SKM-1 treated with dmso at 0.1 percent for 144 hours (cell line): ENCODE measurements around the gene TYROBP.
A peak's percentile ranks its signal among the peaks of the same experiment; 100 is the strongest.
"Not testable (repeated sequence)": the region's sequence is repeated elsewhere in the genome, so short reads cannot be mapped to it uniquely, and the experiment has no call there.

Source experiments
- DNase-seq: peaks from one replicate; lab custom pipeline; 2025; ENCODE audit not compliant: unreplicated experiment; lab: John Stamatoyannopoulos, UW

The TYROBP gene

DNA sequence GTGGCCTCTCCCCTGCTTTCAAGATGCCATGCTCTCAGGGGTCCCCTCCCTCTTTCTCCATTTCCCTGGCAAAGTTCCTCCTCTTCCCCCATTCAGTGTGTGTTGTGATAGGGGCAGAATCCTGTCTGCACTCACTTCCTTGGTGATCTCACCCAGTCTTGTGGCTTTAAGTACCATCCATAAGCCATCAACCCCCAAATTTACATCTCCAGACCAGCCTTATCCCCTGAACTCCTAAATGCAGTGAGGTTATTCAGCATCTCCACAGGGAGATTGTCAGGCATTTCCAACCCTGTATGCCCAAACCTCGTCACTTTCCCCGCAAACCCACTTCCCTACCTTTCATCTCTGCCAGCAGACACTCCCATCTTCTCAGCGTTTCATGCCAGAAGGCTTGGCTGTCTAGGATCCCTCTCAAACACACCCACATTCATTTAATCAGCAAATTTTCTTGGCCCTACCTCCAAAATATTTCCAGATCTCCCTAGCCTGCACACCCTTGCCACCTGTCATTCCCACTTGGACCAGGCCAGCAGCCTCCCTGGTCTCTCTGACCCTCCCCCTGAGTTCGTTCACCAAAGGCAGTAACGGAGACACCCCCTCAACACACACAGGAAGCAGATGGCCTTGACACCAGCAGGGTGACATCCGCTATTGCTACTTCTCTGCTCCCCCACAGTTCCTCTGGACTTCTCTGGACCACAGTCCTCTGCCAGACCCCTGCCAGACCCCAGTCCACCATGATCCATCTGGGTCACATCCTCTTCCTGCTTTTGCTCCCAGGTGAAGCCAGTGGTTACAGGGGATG lies 6.0 kb downstream of the TYROBP start, which contains the start of gene HCST:
TSS of gene HCST (plus strand) at position 676 of the 808 bp plus-strand sequence. CDS start at position 741, 65 bp downstream.
- DNase-seq, result peak; percentile 47

GRCh38 chr19:35901055-35901644 lies 6.9 kb downstream of the TYROBP start:
- DNase-seq, result no peak

DNA sequence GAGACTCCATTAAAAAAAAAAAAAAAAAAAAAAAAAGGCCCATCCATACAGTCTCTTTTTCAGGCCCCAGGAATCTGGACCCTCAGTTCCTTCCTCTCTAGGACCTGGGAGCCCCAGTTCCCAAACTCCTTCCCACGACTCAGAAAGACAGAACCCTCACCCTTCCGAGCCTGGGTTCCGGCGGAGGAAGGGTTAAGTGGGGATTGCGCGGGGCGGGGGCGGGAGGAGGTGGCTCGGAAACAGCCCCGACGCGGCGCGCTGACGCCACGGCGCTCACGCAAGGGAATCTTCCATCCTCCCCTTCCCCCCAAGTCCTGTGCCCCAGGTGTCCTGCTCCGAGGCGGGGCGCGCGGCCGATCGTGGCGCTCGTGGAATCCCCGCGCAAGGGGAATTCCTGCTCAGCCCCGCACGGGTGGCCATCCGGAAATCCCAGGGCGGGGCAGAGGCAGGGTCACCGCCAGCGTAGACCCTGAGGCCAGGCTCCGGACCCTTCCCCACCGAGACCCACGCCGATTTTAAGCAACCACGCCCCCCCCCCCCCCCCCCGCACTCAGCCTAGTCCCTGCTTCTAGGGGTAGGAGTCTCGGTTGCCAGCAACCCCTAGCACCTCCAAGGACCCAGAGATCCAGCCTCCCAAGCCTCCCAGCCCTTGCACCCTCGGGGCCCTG lies 8.4 kb downstream of the TYROBP start:
- peak; percentile 67 for DNase-seq

GRCh38 chr19:35898499-35898809 lies 9.6 kb downstream of the TYROBP start:
- no peak for DNase-seq

DNA sequence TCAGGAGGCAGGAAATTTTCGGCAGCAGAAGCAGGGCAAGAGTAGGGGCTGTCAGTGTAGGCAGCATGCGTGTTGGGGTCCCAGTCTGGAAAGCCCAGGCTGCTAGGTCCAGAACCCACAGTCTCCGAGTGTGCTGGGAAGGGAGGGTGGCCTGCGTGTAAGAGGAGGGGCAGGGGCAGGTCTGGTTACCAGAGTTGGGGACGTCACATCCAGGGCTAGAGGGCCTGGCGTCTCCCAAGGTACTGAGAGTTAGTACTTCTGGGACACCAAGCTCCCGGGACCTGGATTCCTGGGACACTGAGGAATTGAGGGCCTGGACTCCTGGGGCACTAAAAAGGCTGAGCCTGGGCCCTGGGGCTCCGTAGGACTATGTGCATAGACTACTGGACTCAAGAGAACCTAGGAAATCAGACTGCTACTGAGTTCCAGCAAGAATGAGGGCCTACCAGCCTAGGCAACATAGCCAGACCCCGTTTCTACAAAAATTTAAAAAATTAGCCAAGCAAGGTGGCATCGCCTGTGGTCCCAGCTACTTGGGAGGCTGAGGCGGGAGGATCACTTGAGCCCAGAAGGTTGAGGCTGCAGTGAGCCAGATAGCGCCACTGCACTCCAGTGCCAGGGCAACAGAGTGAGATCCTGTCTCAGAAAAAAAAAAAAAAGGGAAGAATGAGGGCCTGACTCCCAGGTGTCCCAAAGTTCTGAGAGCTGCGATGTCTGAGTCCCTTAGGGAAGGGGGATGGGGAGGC lies 10.2 kb downstream of the TYROBP start:
- no peak for DNase-seq

GRCh38 chr19:35896643-35897040 lies 11.5 kb downstream of the TYROBP start:
- no peak for DNase-seq

GRCh38 chr19:35895911-35896642 lies 12.0 kb downstream of the TYROBP start:
- no peak for DNase-seq

GRCh38 chr19:35894342-35894741 lies 13.8 kb downstream of the TYROBP start:
- no peak for DNase-seq

GRCh38 chr19:35891819-35892218 lies 16.3 kb downstream of the TYROBP start:
- not testable (repeated sequence) for DNase-seq

GRCh38 chr19:35890113-35890650 lies 17.9 kb downstream of the TYROBP start:
- DNase-seq, result no peak

- no peak for DNase-seq
These were observed 18.6 kb downstream of the TYROBP start for GRCh38 chr19:35889370-35890112.

- no peak for DNase-seq
These were observed 19.7 kb downstream of the TYROBP start for GRCh38 chr19:35888398-35888797.

DNA sequence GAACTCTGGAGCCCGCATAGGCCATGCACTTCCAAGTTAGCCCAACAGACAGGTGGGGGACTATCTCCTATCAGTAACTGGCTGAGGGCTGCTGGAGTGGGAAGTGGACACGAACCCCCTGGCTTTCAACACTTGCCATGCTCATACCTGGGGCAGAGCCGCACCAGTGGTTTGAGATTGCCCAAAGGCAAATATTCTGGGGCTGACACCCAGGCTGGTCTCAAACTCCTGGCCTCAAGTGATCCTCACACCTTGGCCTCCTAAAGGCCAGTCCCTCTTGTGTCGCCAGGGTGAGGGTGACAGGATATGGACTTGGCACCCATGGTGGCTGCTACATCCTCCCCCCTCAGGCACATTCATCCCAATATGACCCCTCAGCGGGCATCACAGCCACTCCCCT lies 20.9 kb downstream of the TYROBP start:
- DNase-seq, result no peak

GRCh38 chr19:35885904-35886303 lies 22.2 kb downstream of the TYROBP start:
- DNase-seq, result no peak

DNA sequence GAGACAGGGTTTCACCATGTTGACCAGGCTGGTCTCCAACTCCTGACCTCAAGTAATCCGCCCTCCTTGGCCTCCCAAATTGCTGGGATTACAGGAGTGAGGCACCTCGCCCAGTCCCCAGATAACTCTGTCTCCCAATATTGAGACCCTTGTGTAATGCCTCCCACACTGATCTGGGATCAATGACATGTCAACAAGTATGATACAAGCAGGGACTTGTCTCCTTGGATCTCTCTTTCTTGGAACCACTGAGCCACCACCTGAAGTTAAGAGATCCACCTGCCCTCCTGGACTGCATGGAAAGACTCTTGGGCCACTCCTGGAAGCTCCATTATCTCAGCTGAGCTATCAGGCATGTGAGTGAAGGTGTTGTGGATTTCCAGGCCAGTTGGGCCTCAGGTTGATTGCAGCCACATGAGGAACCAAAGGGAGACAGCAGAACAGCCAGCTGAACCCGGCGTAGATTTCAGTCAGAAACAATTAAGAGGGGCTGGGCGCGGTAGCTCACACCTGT lies 22.8 kb downstream of the TYROBP start:
- no peak for DNase-seq

- no peak for DNase-seq
These were observed 24.2 kb downstream of the TYROBP start for GRCh38 chr19:35883882-35884281.

GRCh38 chr19:35882114-35882832 lies 25.8 kb downstream of the TYROBP start:
- peak; percentile 51 for DNase-seq

DNA sequence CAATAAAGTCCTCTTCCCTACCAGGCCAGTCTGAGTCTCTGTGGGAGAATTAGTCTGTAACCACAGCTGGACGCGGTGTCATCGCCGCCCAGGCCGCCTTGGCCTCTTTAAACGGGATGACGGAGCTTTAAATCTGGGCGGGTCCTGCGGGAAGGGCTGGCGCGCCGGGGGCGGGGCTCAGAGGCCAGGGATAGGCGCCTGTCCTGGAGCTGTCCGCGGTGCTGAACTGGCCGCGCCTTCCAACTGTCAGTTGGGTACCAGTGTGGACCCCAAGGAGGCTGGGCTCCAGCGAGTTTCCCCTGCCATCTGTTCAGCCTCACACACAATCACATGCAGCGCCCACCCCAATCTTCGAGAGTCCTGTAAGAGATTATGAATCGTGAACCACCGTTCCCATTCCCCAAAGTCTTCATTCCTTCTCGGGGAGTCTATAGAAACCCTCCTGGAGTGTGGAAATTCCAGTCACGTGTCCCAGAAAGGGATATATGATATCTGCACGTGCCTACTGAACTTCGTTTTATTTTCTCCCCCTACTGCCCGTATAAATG lies 28.3 kb downstream of the TYROBP start:
- peak; percentile 45 for DNase-seq

- DNase-seq, result no peak
These were observed 29.0 kb downstream of the TYROBP start for GRCh38 chr19:35879068-35879467.
